Adrenal gland (tissue), 5 donors: ENCODE results near the gene ENGASE.

Experiments
- CTCF ChIP-seq, 6 experiments: fragments of 450-650 bp in 4 of 6; fragments of 200-600 bp in 2 of 6; sonication (generic) in 1 of 6; IDR thresholded peaks; 1 replicate in 5 of 6; 2 replicates in 1 of 6; pipeline versions ENCODE4 v1.5.1 to v1.8.0; 2016 to 2021; ENCODE audit warnings: antibody characterized with exemption in 6 of 6, mild to moderate bottlenecking in 2 of 6, moderate library complexity in 1 of 6
- POLR2A ChIP-seq, 2 donors: fragments of 450-650 bp; IDR thresholded peaks; one replicate each; pipeline ENCODE4 v1.6.1; 2017; ENCODE audit warnings: antibody characterized with exemption in 2 of 2, mild to moderate bottlenecking in 2 of 2, moderate library complexity in 1 of 2
- donor health status: DM: no; HTN: no; CAD: no.

- TF ChIP-seq POLR2A (IDR thresholded peaks at IDR 0.05), result no peak
- TF ChIP-seq CTCF (IDR thresholded peaks at IDR 0.05), result no peak
Observed at GRCh38 chr17:79053251-79053925, 21.2 kb upstream of the ENGASE start.
